HCT116 (cell line): ENCODE measurements around the gene HIVEP1. TPM values are rescaled to one million over a fixed set of nuclear protein-coding genes. Genes with fewer than 3 reads are reported as not detected.

ENCODE experiments used
- ATAC-seq: fragments of 200-7000 bp; cut with Tn5 transposase; 2 replicates; pipeline ENCODE4 v1.9.1; 2020; ENCODE audit warnings: mild to moderate bottlenecking, moderate library complexity
- BruUV-seq: library from RNA; stranded (reverse); fragments of 400-500 nt; replicated peaks from 2 replicates; lab custom pipeline; 2021; lab: Mats Ljungman, UMichigan
- CTCF ChIA-PET: fragments of 300-600 bp; sonication (Branson Sonifier 250); formaldehyde crosslinking; loops from one replicate; lab custom pipeline; 2021; ENCODE audit warnings: antibody characterized with exemption; lab: Charles Lee
- POLR2A ChIA-PET: fragments of 300-600, 350-600 bp; sonication (Branson Sonifier 250); formaldehyde crosslinking; loops from one replicate; lab custom pipeline; 2021; ENCODE audit warnings: antibody characterized with exemption; lab: Charles Lee
- RAD21 ChIA-PET, 2 experiments: fragments of 300-600 bp; sonication (Branson Sonifier 250); formaldehyde crosslinking; loops; one replicate each; lab custom pipeline; 2023; ENCODE audit warnings: low total read pairs in 2 of 2; ENCODE audit not compliant: uncharacterized antibody in 2 of 2, unreplicated experiment in 2 of 2, low non-redundant PET in 1 of 2; lab: Charles Lee
- DNase-seq: peaks from one replicate; pipeline ENCODE4 v3.0.0-alpha.2; 2010; ENCODE audit warnings: low read depth, low spot score
- H2AFZ ChIP-seq: fragments of 200-600 bp; shearing (Covaris generic), sonication (generic); 2 replicates; pipeline ENCODE4 v1.6.1; 2017; ENCODE audit warnings: low read depth, mixed run types, mixed read lengths, antibody characterized with exemption, low read length; ENCODE audit not compliant: poor library complexity, severe bottlenecking
- H3K27ac ChIP-seq: 2 replicates; pipeline ENCODE4 v1.5.1; 2012; ENCODE audit warnings: low read depth, low read length
- H3K27me3 ChIP-seq: fragments of 200-600 bp; sonication (generic); 2 replicates; pipeline ENCODE4 v1.6.1; 2016; ENCODE audit warnings: mixed run types, low read length, mixed read lengths; ENCODE audit not compliant: insufficient read depth
- H3K36me3 ChIP-seq, 2 experiments: fragments of 200-500 bp in 1 of 2; fragments of 200-600 bp in 1 of 2; sonication (Bioruptor generic) in 1 of 2; sonication (generic) in 1 of 2; 2 replicates each; pipeline versions ENCODE4 v1.5.1 to v1.6.1; 2014 to 2016; ENCODE audit warnings: low read length in 2 of 2, inconsistent platforms in 1 of 2, mixed read lengths in 1 of 2, mixed run types in 1 of 2; ENCODE audit not compliant: insufficient read depth in 2 of 2, control insufficient read depth in 1 of 2
- H3K4me1 ChIP-seq, 2 experiments: fragments of 200-600 bp in 1 of 2; sonication (generic) in 1 of 2; 2 replicates each; pipeline versions ENCODE4 v1.5.1 to v1.6.1; 2012 to 2017; ENCODE audit warnings: low read length in 2 of 2, inconsistent platforms in 1 of 2, mild to moderate bottlenecking in 1 of 2, mixed read lengths in 1 of 2, mixed run types in 1 of 2, moderate library complexity in 1 of 2; ENCODE audit not compliant: insufficient read depth in 2 of 2, control insufficient read depth in 1 of 2
- H3K4me2 ChIP-seq: fragments of 200-600 bp; sonication (generic); 2 replicates; pipeline ENCODE4 v1.6.1; 2017; ENCODE audit warnings: mixed run types, low read length, mixed read lengths
- H3K4me3 ChIP-seq, 2 experiments: fragments of 200-600 bp in 1 of 2; sonication (generic) in 1 of 2; replicated peaks in 1 of 2; 2 replicates each; pipeline ENCODE4 v1.5.1; 2011 to 2016; ENCODE audit warnings: low read length in 2 of 2, control low read depth in 1 of 2, low read depth in 1 of 2, mild to moderate bottlenecking in 1 of 2, mixed read lengths in 1 of 2, mixed run types in 1 of 2
- H3K79me2 ChIP-seq: fragments of 200-600 bp; sonication (generic); 2 replicates; pipeline ENCODE4 v1.6.1; 2017; ENCODE audit warnings: mild to moderate bottlenecking, mixed run types, low read length, moderate library complexity, mixed read lengths; ENCODE audit not compliant: insufficient read depth
- H3K9ac ChIP-seq: fragments of 200-600 bp; sonication (generic); 2 replicates; pipeline ENCODE4 v1.6.1; 2016; ENCODE audit warnings: low read length, mixed read lengths
- H3K9me2 ChIP-seq: fragments of 200-600 bp; sonication (generic), shearing (Covaris generic); 2 replicates; pipeline ENCODE4 v1.6.1; 2017; ENCODE audit warnings: mixed run types, mild to moderate bottlenecking, moderate library complexity; ENCODE audit not compliant: insufficient read depth
- H3K9me3 ChIP-seq, 2 experiments: fragments of 200-500 bp in 1 of 2; fragments of 200-600 bp in 1 of 2; sonication (Bioruptor generic) in 1 of 2; sonication (generic) in 1 of 2; 2 replicates each; pipeline ENCODE4 v1.6.1; 2014 to 2017; ENCODE audit warnings: low read length in 2 of 2, mixed read lengths in 2 of 2, inconsistent platforms in 1 of 2, low read depth in 1 of 2, mild to moderate bottlenecking in 1 of 2, mixed run types in 1 of 2, moderate library complexity in 1 of 2; ENCODE audit not compliant: control insufficient read depth in 1 of 2, insufficient read depth in 1 of 2
- H4K20me1 ChIP-seq: fragments of 200-600 bp; sonication (generic), shearing (Covaris generic); 2 replicates; pipeline ENCODE4 v1.6.1; 2017; ENCODE audit warnings: mixed run types, mild to moderate bottlenecking, moderate library complexity; ENCODE audit not compliant: insufficient read depth
- CBX3 ChIP-seq: IDR thresholded peaks from 2 replicates; pipeline ENCODE4 v1.6.1; 2012; ENCODE audit warnings: low read depth
- EGR1 ChIP-seq: IDR thresholded peaks from 2 replicates; pipeline ENCODE4 v1.6.1; 2012; ENCODE audit warnings: low read depth
- EZH2 ChIP-seq: fragments of 200-600 bp; sonication (generic); IDR thresholded peaks from 2 replicates; pipeline ENCODE4 v1.6.1; 2017; ENCODE audit warnings: antibody characterized with exemption, mixed run types
- EZH2phosphoT487 ChIP-seq: fragments of 200-600 bp; IDR thresholded peaks from 2 replicates; pipeline ENCODE4 v1.6.1; 2018; ENCODE audit warnings: antibody characterized with exemption, borderline replicate concordance
- SIN3A ChIP-seq: IDR thresholded peaks from 2 replicates; pipeline ENCODE4 v1.6.1; 2012; ENCODE audit warnings: low read depth
- TCF7L2 ChIP-seq: IDR thresholded peaks from 2 replicates; pipeline ENCODE4 v1.7.0; 2011; ENCODE audit warnings: borderline replicate concordance, inconsistent platforms; ENCODE audit not compliant: insufficient read depth, insufficient read length; ENCODE audit errors: extremely low read depth
- YY1 ChIP-seq: IDR thresholded peaks from 2 replicates; pipeline ENCODE4 v1.6.1; 2011; ENCODE audit warnings: low read length, low read depth, moderate library complexity, mild to moderate bottlenecking; ENCODE audit not compliant: insufficient replicate concordance; ENCODE audit errors: extremely low read depth
- ZFX ChIP-seq: fragments of 450-650 bp; IDR thresholded peaks from 2 replicates; pipeline ENCODE4 v1.6.1; 2017
- ZNF274 ChIP-seq: fragments of 200-500 bp; sonication (Bioruptor generic); IDR thresholded peaks from 2 replicates; pipeline ENCODE4 v1.6.1; 2014; ENCODE audit warnings: mild to moderate bottlenecking, low read depth, low read length, inconsistent platforms
- intact Hi-C: fragments of 100-400 bp; cut with micrococcal nuclease; formaldehyde crosslinking; loops from 2 replicates; pipeline ENCODE4 v1.10.0; 2022
- total RNA-seq: library from RNA; stranded (reverse); gene quantifications from one replicate; pipeline ENCODE4 v1.2.1, GENCODE V29; 2021; ENCODE audit not compliant: unreplicated experiment
- TF ChIP-seq, protein P1 (sequence below), 3 experiments: fragments of 200-600 bp in 1 of 3; sonication (generic) in 1 of 3; IDR thresholded peaks in 2 of 3; conservative IDR thresholded peaks in 1 of 3; 2 replicates each; pipeline ENCODE4 v1.5.1; 2012 to 2017; ENCODE audit warnings: low read depth in 2 of 3, low read length in 2 of 3, antibody characterized with exemption in 1 of 3, borderline replicate concordance in 1 of 3, control low read depth in 1 of 3, mild to moderate bottlenecking in 1 of 3, mixed read lengths in 1 of 3, mixed run types in 1 of 3, moderate library complexity in 1 of 3; ENCODE audit not compliant: insufficient read depth in 1 of 3

The HIVEP1 gene
- total RNA-seq, 1 experiment from 2014 or later: 11.2 TPM

GRCh38 chr6:12030993-12031550 is 19.0 kb downstream of the HIVEP1 start:
- CTCF ChIA-PET: no interaction called here
- peaks cover 3% of the 10 kb centered on the region; the same call in 1 of the 2 replicates for H3K79me2 ChIP-seq

More at GRCh38 chr6:12030993-12031550, 19.0 kb downstream of the HIVEP1 start:
- ChIA-PET POLR2A (no interaction called here), RAD21 (no interaction called here)
- no peak overlapping the region for H3K27ac ChIP-seq
- no peak overlapping the region for H3K9ac ChIP-seq
- H3K27me3 ChIP-seq: no peaks in the 10 kb centered on the region
- H3K9me2 ChIP-seq: no peaks in the 10 kb centered on the region
- intact Hi-C loops: no loop called here
- H4K20me1 ChIP-seq: no peaks in the 10 kb centered on the region
- no peaks in the 10 kb centered on the region for H3K36me3 ChIP-seq
- BruUV-seq: no TSS peak
- no peak overlapping the region for H3K4me2 ChIP-seq
- no peak overlapping the region for H3K4me3 ChIP-seq
- no peaks in the 10 kb centered on the region for H3K4me1 ChIP-seq
- ATAC-seq (no peak), DNase-seq (no peak)
- H3K9me3 ChIP-seq: no peaks in the 10 kb centered on the region
- H2AFZ ChIP-seq: no peak overlapping the region
- no peak for TF ChIP-seq EZH2
- no peak for TF ChIP-seq YY1
- TF ChIP-seq SIN3A: no peak
- no peak for TF ChIP-seq ZNF274
- TF ChIP-seq ZFX: no peak
- no peak for TF ChIP-seq EGR1
- no peak for TF ChIP-seq EZH2phosphoT487
- TF ChIP-seq, protein P1, sequence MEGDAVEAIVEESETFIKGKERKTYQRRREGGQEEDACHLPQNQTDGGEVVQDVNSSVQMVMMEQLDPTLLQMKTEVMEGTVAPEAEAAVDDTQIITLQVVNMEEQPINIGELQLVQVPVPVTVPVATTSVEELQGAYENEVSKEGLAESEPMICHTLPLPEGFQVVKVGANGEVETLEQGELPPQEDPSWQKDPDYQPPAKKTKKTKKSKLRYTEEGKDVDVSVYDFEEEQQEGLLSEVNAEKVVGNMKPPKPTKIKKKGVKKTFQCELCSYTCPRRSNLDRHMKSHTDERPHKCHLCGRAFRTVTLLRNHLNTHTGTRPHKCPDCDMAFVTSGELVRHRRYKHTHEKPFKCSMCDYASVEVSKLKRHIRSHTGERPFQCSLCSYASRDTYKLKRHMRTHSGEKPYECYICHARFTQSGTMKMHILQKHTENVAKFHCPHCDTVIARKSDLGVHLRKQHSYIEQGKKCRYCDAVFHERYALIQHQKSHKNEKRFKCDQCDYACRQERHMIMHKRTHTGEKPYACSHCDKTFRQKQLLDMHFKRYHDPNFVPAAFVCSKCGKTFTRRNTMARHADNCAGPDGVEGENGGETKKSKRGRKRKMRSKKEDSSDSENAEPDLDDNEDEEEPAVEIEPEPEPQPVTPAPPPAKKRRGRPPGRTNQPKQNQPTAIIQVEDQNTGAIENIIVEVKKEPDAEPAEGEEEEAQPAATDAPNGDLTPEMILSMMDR (IDR thresholded peaks at IDR 0.05 in 2 of 3, conservative IDR thresholded peaks at IDR 0.05 in 1 of 3; ENCODE audit: borderline replicate concordance in 1 of 3, insufficient read depth in 1 of 3, low read depth in 2 of 3, low read length in 2 of 3): no peak
- TF ChIP-seq TCF7L2: no peak
- no peak for TF ChIP-seq CBX3
